Lower leg skin (tissue), 3 donors: ENCODE data around the gene SRCIN1.

Experiments
- POLR2A ChIP-seq, 2 donors: fragments of 450-650 bp; IDR thresholded peaks; one replicate each; pipeline ENCODE4 v1.6.1; 2016 to 2017; ENCODE audit warnings: antibody characterized with exemption in 2 of 2, mild to moderate bottlenecking in 1 of 2, moderate library complexity in 1 of 2
- TF ChIP-seq, protein P1 (sequence below), 3 donors: fragments of 450-650 bp; IDR thresholded peaks; one replicate each; pipeline ENCODE4 v1.5.1; 2016; ENCODE audit warnings: antibody characterized with exemption in 3 of 3, mild to moderate bottlenecking in 3 of 3, moderate library complexity in 2 of 3

DNA sequence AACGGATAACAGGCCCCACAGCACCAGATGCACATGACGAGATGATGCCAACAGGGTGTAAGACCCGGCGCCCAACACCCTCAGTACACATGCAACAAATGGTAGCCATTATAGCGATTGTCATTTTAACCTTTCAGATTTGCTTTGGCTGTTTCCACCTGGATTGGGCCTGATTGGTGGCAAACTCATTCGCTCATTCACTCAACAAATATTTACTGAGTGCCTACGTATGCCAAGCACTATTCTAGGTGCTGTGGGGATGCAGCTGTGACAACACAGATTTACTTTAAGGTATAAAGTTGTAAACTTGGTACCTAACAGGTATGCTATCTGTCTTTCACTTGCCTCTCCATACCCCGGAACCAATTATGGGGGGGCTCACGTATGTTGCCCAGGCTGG, 66.8 kb downstream of the SRCIN1 start:
- TF ChIP-seq, protein P1, sequence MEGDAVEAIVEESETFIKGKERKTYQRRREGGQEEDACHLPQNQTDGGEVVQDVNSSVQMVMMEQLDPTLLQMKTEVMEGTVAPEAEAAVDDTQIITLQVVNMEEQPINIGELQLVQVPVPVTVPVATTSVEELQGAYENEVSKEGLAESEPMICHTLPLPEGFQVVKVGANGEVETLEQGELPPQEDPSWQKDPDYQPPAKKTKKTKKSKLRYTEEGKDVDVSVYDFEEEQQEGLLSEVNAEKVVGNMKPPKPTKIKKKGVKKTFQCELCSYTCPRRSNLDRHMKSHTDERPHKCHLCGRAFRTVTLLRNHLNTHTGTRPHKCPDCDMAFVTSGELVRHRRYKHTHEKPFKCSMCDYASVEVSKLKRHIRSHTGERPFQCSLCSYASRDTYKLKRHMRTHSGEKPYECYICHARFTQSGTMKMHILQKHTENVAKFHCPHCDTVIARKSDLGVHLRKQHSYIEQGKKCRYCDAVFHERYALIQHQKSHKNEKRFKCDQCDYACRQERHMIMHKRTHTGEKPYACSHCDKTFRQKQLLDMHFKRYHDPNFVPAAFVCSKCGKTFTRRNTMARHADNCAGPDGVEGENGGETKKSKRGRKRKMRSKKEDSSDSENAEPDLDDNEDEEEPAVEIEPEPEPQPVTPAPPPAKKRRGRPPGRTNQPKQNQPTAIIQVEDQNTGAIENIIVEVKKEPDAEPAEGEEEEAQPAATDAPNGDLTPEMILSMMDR (IDR thresholded peaks at IDR 0.05), result no peak
- TF ChIP-seq POLR2A (IDR thresholded peaks at IDR 0.05), result no peak
